HEK293 (cell line): ENCODE data around the gene SMC1B.

Experiments used
- CTCF ChIA-PET: fragments of 350-600 bp; formaldehyde crosslinking; extraction: SDS; loops from one replicate; lab custom pipeline; 2021; ENCODE audit warnings: antibody characterized with exemption; lab: Yijun Ruan, JAX
- POLR2A ChIA-PET: fragments of 300-600 bp; formaldehyde crosslinking; extraction: SDS; loops from one replicate; lab custom pipeline; 2020; ENCODE audit warnings: antibody characterized with exemption, inconsistent platforms; lab: Yijun Ruan, JAX
- H3K27ac ChIP-seq: fragments of 200-500 bp; sonication (Bioruptor generic); 2 replicates; pipeline ENCODE4 v1.5.1; 2014; ENCODE audit warnings: low read depth, low read length, control low read depth, inconsistent platforms; ENCODE audit errors: extremely low read depth
- H3K36me3 ChIP-seq, 2 experiments: fragments of 200-500 bp in 1 of 2; sonication (Bioruptor generic) in 1 of 2; 1 replicate in 1 of 2; 2 replicates in 1 of 2; pipeline ENCODE4 v1.5.1; 2014 to 2017; ENCODE audit warnings: inconsistent platforms in 2 of 2, low read length in 2 of 2; ENCODE audit not compliant: control insufficient read depth in 2 of 2, insufficient read depth in 1 of 2
- H3K4me1 ChIP-seq: fragments of 200-500 bp; sonication (Bioruptor generic); 2 replicates; pipeline ENCODE4 v1.5.1; 2014; ENCODE audit warnings: mild to moderate bottlenecking, low read length, inconsistent platforms; ENCODE audit not compliant: control insufficient read depth, insufficient read depth
- H3K4me3 ChIP-seq: 2 replicates; pipeline ENCODE4 v1.5.1; 2011; ENCODE audit warnings: low read depth, mild to moderate bottlenecking, control low read depth, low read length, moderate library complexity
- H3K9me3 ChIP-seq: fragments of 200-500 bp; sonication (Bioruptor generic); 2 replicates; pipeline ENCODE4 v1.5.1; 2014; ENCODE audit warnings: low read depth, low read length, inconsistent platforms; ENCODE audit not compliant: control insufficient read depth, insufficient read depth
- ATF2 ChIP-seq: fragments of 450-650 bp; formaldehyde crosslinking; IDR thresholded peaks from 2 replicates; pipeline ENCODE4 v1.5.1; 2016; ENCODE audit warnings: missing biosample characterization, missing genetic modification characterization, low read depth
- GLIS1 ChIP-seq: fragments of 450-650 bp; formaldehyde crosslinking; IDR thresholded peaks from 2 replicates; pipeline ENCODE4 v1.5.1; 2016; ENCODE audit warnings: missing biosample characterization, missing genetic modification characterization
- ZIC2 ChIP-seq: fragments of 450-650 bp; formaldehyde crosslinking; IDR thresholded peaks from 2 replicates; pipeline ENCODE4 v1.5.1; 2016; ENCODE audit warnings: missing biosample characterization, missing genetic modification characterization
- ZNF112 ChIP-seq: fragments of 450-650 bp; formaldehyde crosslinking; IDR thresholded peaks from 2 replicates; pipeline ENCODE4 v1.5.0; 2017; ENCODE audit warnings: missing biosample characterization, missing genetic modification characterization
- ZNF138 ChIP-seq: fragments of 450-650 bp; formaldehyde crosslinking; IDR thresholded peaks from 2 replicates; pipeline ENCODE4 v1.5.1; 2016; ENCODE audit warnings: missing biosample characterization, missing genetic modification characterization, borderline replicate concordance
- ZNF155 ChIP-seq: fragments of 450-650 bp; formaldehyde crosslinking; IDR thresholded peaks from 2 replicates; pipeline ENCODE4 v1.5.1; 2016; ENCODE audit warnings: missing biosample characterization, missing genetic modification characterization
- ZNF19 ChIP-seq: fragments of 450-650 bp; formaldehyde crosslinking; IDR thresholded peaks from 2 replicates; pipeline ENCODE4; 2016; ENCODE audit warnings: missing biosample characterization, missing genetic modification characterization, low read depth
- ZNF214 ChIP-seq: fragments of 450-650 bp; formaldehyde crosslinking; IDR thresholded peaks from 2 replicates; pipeline ENCODE4 v1.5.1; 2017; ENCODE audit warnings: missing biosample characterization, mild to moderate bottlenecking, missing genetic modification characterization, borderline replicate concordance
- ZNF223 ChIP-seq: fragments of 450-650 bp; formaldehyde crosslinking; IDR thresholded peaks from 2 replicates; pipeline ENCODE4 v1.5.1; 2016; ENCODE audit warnings: missing biosample characterization, missing genetic modification characterization
- ZNF292 ChIP-seq: fragments of 450-650 bp; formaldehyde crosslinking; IDR thresholded peaks from 2 replicates; pipeline ENCODE4 v1.5.1; 2016; ENCODE audit warnings: low read depth, missing biosample characterization, missing genetic modification characterization, borderline replicate concordance
- ZNF302 ChIP-seq: fragments of 450-650 bp; formaldehyde crosslinking; IDR thresholded peaks from 2 replicates; pipeline ENCODE4 v1.5.1; 2016; ENCODE audit warnings: missing biosample characterization, missing genetic modification characterization, low read depth
- ZNF37A ChIP-seq: fragments of 450-650 bp; IDR thresholded peaks from 2 replicates; pipeline ENCODE4 v1.5.1; 2018; ENCODE audit warnings: missing biosample characterization, missing genetic modification characterization
- ZNF391 ChIP-seq: fragments of 450-650 bp; formaldehyde crosslinking; IDR thresholded peaks from 2 replicates; pipeline ENCODE4 v1.5.1; 2016; ENCODE audit warnings: low read depth, missing biosample characterization, missing genetic modification characterization, borderline replicate concordance
- ZNF423 ChIP-seq: fragments of 450-650 bp; formaldehyde crosslinking; IDR thresholded peaks from 2 replicates; pipeline ENCODE4 v1.5.1; 2016; ENCODE audit warnings: missing biosample characterization, missing genetic modification characterization
- ZNF449 ChIP-seq: fragments of 450-650 bp; formaldehyde crosslinking; IDR thresholded peaks from 2 replicates; pipeline ENCODE4 v1.5.1; 2017; ENCODE audit warnings: missing biosample characterization, mild to moderate bottlenecking, missing genetic modification characterization, moderate library complexity
- ZNF473 ChIP-seq: fragments of 450-650 bp; formaldehyde crosslinking; IDR thresholded peaks from 2 replicates; pipeline ENCODE4 v1.5.1; 2017; ENCODE audit warnings: missing biosample characterization, missing genetic modification characterization
- ZNF548 ChIP-seq: fragments of 450-650 bp; formaldehyde crosslinking; IDR thresholded peaks from 2 replicates; pipeline ENCODE4 v1.5.1; 2016; ENCODE audit warnings: missing biosample characterization, missing genetic modification characterization
- ZNF571 ChIP-seq: fragments of 450-650 bp; formaldehyde crosslinking; IDR thresholded peaks from 2 replicates; pipeline ENCODE4 v1.5.0; 2017; ENCODE audit warnings: missing biosample characterization, missing genetic modification characterization
- ZNF639 ChIP-seq: fragments of 450-650 bp; formaldehyde crosslinking; IDR thresholded peaks from 2 replicates; pipeline ENCODE4 v1.5.1; 2016; ENCODE audit warnings: missing biosample characterization, missing genetic modification characterization
- ZNF658 ChIP-seq: fragments of 450-650 bp; formaldehyde crosslinking; IDR thresholded peaks from 2 replicates; pipeline ENCODE4; 2016; ENCODE audit warnings: missing biosample characterization, missing genetic modification characterization
- ZNF837 ChIP-seq: fragments of 450-650 bp; formaldehyde crosslinking; IDR thresholded peaks from 2 replicates; pipeline ENCODE4 v1.5.1; 2016; ENCODE audit warnings: missing biosample characterization, missing genetic modification characterization
- ZSCAN18 ChIP-seq: fragments of 450-650 bp; formaldehyde crosslinking; IDR thresholded peaks from 2 replicates; pipeline ENCODE4 v1.5.1; 2016; ENCODE audit warnings: missing biosample characterization, missing genetic modification characterization

SMC1B gene

GRCh38 chr22:45445031-45445710, 31.8 kb upstream of the SMC1B start (continued):
- TF ChIP-seq ATF2 (tag by site-specific recombination) (no peak), ZNF571 (no peak), ZNF391 (tag by site-specific recombination) (no peak), ZNF837 (tag by site-specific recombination) (no peak)

- CTCF ChIA-PET: interaction anchor here (0.9 to 6.3 kb wide), 3 partner anchors 10 to 109 kb away, joined by 3 to 63 read pairs (median 4); no protein-coding TSS in a partner anchor
These were observed 30.8 kb upstream of the SMC1B start for GRCh38 chr22:45444168-45444567.

GRCh38 chr22:45442116-45442515, 28.7 kb upstream of the SMC1B start:
- no peak overlapping the region for H3K27ac ChIP-seq
- TF ChIP-seq ZNF223 (tag by site-specific recombination) (no peak), ZNF292 (tag by site-specific recombination) (no peak), ZNF639 (no peak), ZNF214 (tag by site-specific recombination) (no peak), ZNF302 (tag by site-specific recombination) (no peak), ZNF37A (tag by site-specific recombination) (no peak), ZNF112 (tag by site-specific recombination) (no peak), ZNF19 (tag by site-specific recombination) (no peak)
- POLR2A ChIA-PET: no interaction called here
- no peaks in the 10 kb centered on the region for H3K9me3 ChIP-seq
- H3K4me3 ChIP-seq: no peak overlapping the region
- CTCF ChIA-PET: interaction anchor here (0.8 to 6.3 kb wide), 6 partner anchors 12 to 554 kb away, joined by 3 to 63 read pairs (median 3); no protein-coding TSS in a partner anchor
- no peaks in the 10 kb centered on the region for H3K4me1 ChIP-seq
- H3K36me3 ChIP-seq: no peaks in the 10 kb centered on the region

More at GRCh38 chr22:45444168-45444567, 30.8 kb upstream of the SMC1B start:
- Histone ChIP-seq H3K4me1 (no peaks in the 10 kb centered on the region), H3K4me3 (no peak overlapping the region), H3K36me3 (no peaks in the 10 kb centered on the region), H3K27ac (no peak overlapping the region), H3K9me3 (no peaks in the 10 kb centered on the region)
- TF ChIP-seq ZNF423 (tag by site-specific recombination): no peak
- no peak for TF ChIP-seq ZIC2 (tag by site-specific recombination)
- no peak for TF ChIP-seq ZNF449 (tag by site-specific recombination)
- TF ChIP-seq ZNF548: no peak
- no peak for TF ChIP-seq ZNF658 (tag by site-specific recombination)
- TF ChIP-seq ZNF155 (tag by site-specific recombination): no peak
- TF ChIP-seq GLIS1 (tag by site-specific recombination): no peak
- no peak for TF ChIP-seq ZNF138 (tag by site-specific recombination)
- no peak for TF ChIP-seq ZSCAN18
- TF ChIP-seq ZNF473 (tag by site-specific recombination): no peak
- POLR2A ChIA-PET: no interaction called here
